T-helper 22 cell (primary cell): ENCODE results near the gene WDR12.
"Not testable (repeated sequence)": the region's sequence is repeated elsewhere in the genome, so short reads cannot be mapped to it uniquely, and the experiment has no call there.

Experiments used
- DNase-seq: peaks from one replicate; pipeline ENCODE4 v3.0.0-alpha.2; 2020; ENCODE audit warnings: low read depth

WDR12 gene

GRCh38 chr2:202883987-202884675 is 27.3 kb downstream of the WDR12 start:
- DNase-seq, result no peak

GRCh38 chr2:202881570-202881969 is 29.9 kb downstream of the WDR12 start:
- DNase-seq, result no peak

GRCh38 chr2:202877699-202878098 is 33.8 kb downstream of the WDR12 start:
- no peak for DNase-seq

- peak; percentile 12 for DNase-seq
Observed at GRCh38 chr2:202871300-202872141, 40.0 kb downstream of the WDR12 start, which contains the start of gene ICA1L. TSS of gene ICA1L (minus strand) at chr2:202871766. CDS start at chr2:202829009, 42,757 bp downstream.

- DNase-seq, result peak; percentile 9
Observed at GRCh38 chr2:202870431-202871299, 40.8 kb downstream of the WDR12 start.

- no peak for DNase-seq
Observed at GRCh38 chr2:202861987-202862386, 49.5 kb downstream of the WDR12 start.

GRCh38 chr2:202858601-202859000 is 52.9 kb downstream of the WDR12 start:
- DNase-seq, result no peak

GRCh38 chr2:202849343-202849742 is 62.1 kb downstream of the WDR12 start:
- DNase-seq, result not testable (repeated sequence)

GRCh38 chr2:202848813-202849212 is 62.7 kb downstream of the WDR12 start:
- DNase-seq, result no peak

GRCh38 chr2:202847693-202848524 is 63.6 kb downstream of the WDR12 start:
- DNase-seq, result no peak

- no peak for DNase-seq
Observed at GRCh38 chr2:202844656-202845055, 66.8 kb downstream of the WDR12 start.

GRCh38 chr2:202842690-202843089 is 68.8 kb downstream of the WDR12 start:
- no peak for DNase-seq

- DNase-seq, result no peak
Observed at GRCh38 chr2:202841090-202841867, 70.2 kb downstream of the WDR12 start.

GRCh38 chr2:202831242-202832220 is 79.9 kb downstream of the WDR12 start:
- DNase-seq, result no peak

- DNase-seq, result no peak
Observed at GRCh38 chr2:202824901-202825300, 86.6 kb downstream of the WDR12 start.
